A673 (cell line): ENCODE measurements around the gene CAVIN2.

Source experiments
- CTCF ChIP-seq: fragments of 300-800, 200-600 bp; sonication (generic); conservative IDR thresholded peaks from 2 replicates; pipeline ENCODE4 v1.5.1; 2017; ENCODE audit warnings: low read depth, mild to moderate bottlenecking, antibody characterized with exemption, low read length, moderate library complexity, mixed read lengths
- EZH2 ChIP-seq: fragments of 200-600 bp; sonication (generic); IDR thresholded peaks from 2 replicates; pipeline ENCODE4 v1.6.1; 2017; ENCODE audit warnings: borderline replicate concordance, low read depth, mild to moderate bottlenecking, mixed read lengths, antibody characterized with exemption, low read length; ENCODE audit not compliant: poor library complexity, severe bottlenecking

- TF ChIP-seq CTCF = no peak
- TF ChIP-seq EZH2 = no peak
These were observed 12.8 kb upstream of the CAVIN2 start for GRCh38 chr2:191859681-191860080.
